ENCODE measurements around the gene AFAP1.

AFAP1 gene

DNA sequence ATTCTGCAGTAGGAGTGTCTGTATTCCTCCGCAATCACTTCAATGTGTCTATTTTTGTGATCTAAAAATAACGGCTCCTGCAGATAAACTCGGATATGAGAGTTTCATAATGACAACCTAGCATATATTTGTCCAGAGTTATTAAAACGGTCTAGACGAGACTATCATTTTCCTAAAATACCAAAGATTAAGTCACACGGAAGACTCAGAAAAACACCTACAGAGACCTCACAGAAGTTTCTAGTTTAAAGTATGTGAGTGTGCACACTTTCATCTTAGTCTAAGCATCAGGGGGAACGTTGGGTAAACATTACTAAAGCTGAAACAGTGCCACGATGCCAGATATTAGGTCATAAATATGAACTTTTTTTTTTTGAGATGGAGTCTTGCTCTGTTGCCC lies 156.9 kb downstream of the AFAP1 start:
- in situ Hi-C loops (cut with MboI; ENCODE audit: low sequenced_read_pairs, unreplicated experiment), result no loop called here
- DNase-seq (ENCODE audit: low spot score), result peak; percentile 65
- TF ChIP-seq CTCF (IDR thresholded peaks at IDR 0.05; ENCODE audit: borderline replicate concordance, control extremely low read depth, extremely low read depth, insufficient read depth, missing control alignments), result no peak

GRCh38 chr4:7781993-7782392 lies 157.7 kb downstream of the AFAP1 start:
- DNase-seq (ENCODE audit: low spot score), result no peak
- no peak for TF ChIP-seq CTCF (IDR thresholded peaks at IDR 0.05; ENCODE audit: borderline replicate concordance, control extremely low read depth, extremely low read depth, insufficient read depth, missing control alignments)
- in situ Hi-C loops (cut with MboI; ENCODE audit: low sequenced_read_pairs, unreplicated experiment), result no loop called here

GRCh38 chr4:7781366-7781765 lies 158.3 kb downstream of the AFAP1 start:
- DNase-seq (ENCODE audit: low spot score), result no peak
- no peak for TF ChIP-seq CTCF (IDR thresholded peaks at IDR 0.05; ENCODE audit: borderline replicate concordance, control extremely low read depth, extremely low read depth, insufficient read depth, missing control alignments)
- in situ Hi-C loops (cut with MboI; ENCODE audit: low sequenced_read_pairs, unreplicated experiment), result no loop called here

DNA sequence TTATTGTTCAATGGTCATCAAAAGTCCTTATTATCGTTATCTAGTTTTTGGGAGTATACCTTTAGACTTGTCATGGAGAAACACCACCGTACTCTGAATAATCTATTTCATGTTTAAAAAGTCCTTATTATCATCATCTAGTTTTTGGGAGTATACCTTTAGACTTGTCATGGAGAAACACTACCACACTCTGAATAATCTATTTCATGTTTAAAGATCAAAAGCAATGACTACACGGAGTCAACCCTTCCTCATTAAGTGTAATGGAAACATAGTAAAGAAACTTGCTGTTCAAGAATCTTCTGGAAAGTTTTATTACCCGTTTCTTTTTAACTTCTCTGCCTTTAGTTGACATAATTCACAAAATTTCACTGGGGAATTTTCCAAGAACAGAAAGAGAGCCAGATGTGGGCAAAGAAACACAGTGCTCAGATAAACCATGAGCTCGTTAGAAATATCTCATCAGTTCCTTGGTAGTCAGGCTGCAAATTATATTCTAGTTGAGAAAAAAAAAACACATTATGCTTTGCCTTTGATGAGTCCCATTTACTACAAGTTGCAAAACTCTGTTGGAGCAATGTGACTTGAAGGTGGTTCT lies 158.8 kb downstream of the AFAP1 start:
- in situ Hi-C loops (cut with MboI; ENCODE audit: low sequenced_read_pairs, unreplicated experiment), result no loop called here
- no peak for DNase-seq (ENCODE audit: low spot score)
- no peak for TF ChIP-seq CTCF (IDR thresholded peaks at IDR 0.05; ENCODE audit: borderline replicate concordance, control extremely low read depth, extremely low read depth, insufficient read depth, missing control alignments)

- no peak for DNase-seq (ENCODE audit: low spot score)
- in situ Hi-C loops (cut with MboI; ENCODE audit: low sequenced_read_pairs, unreplicated experiment), result no loop called here
- TF ChIP-seq CTCF (IDR thresholded peaks at IDR 0.05; ENCODE audit: borderline replicate concordance, control extremely low read depth, extremely low read depth, insufficient read depth, missing control alignments), result no peak
These were observed 160.3 kb downstream of the AFAP1 start for GRCh38 chr4:7779432-7779768.

- no peak for DNase-seq (ENCODE audit: low spot score)
- in situ Hi-C loops (cut with MboI; ENCODE audit: low sequenced_read_pairs, unreplicated experiment), result no loop called here
- no peak for TF ChIP-seq CTCF (IDR thresholded peaks at IDR 0.05; ENCODE audit: borderline replicate concordance, control extremely low read depth, extremely low read depth, insufficient read depth, missing control alignments)
These were observed 160.9 kb downstream of the AFAP1 start for GRCh38 chr4:7778510-7779431.
